Measurements from ENCODE around the gene SLC9A4. TPM values are rescaled to one million over a fixed set of nuclear protein-coding genes. Genes with fewer than 3 reads are reported as not detected.

SLC9A4 gene
- total and polyA plus RNA-seq, 2 of the 4 experiments (the other 2 are of a cell fraction), result not detected

DNA sequence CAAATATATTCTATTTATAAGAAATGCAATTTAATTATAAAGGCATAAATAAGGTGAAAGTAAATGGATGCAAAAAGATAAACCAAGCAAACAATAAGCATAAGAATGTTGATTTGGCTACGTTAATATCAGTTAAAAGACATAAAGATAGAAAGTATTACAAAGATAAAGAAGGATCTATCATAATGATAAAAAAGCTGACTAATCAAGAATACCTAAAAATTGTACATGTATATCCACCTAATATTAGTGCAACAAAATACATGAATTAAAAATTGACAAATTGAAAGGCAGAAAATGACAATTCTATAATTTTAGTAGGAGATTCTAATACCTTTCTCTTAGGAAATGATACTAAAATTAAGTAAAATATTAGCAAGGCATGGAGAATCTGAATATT lies 21.5 kb downstream of the SLC9A4 start:
- Histone ChIP-seq H3K27ac (ENCODE audit: insufficient read depth, low read length) (no peak overlapping the region), H2BK20ac (ENCODE audit: low read depth, low read length) (no peak overlapping the region), H2BK15ac (ENCODE audit: low read depth, low read length) (no peak overlapping the region), H3K27me3 (ENCODE audit: control insufficient read depth, insufficient read depth, low read length) (no peaks in the 10 kb centered on the region; the same call in none of the 2 replicates), H2AK5ac (ENCODE audit: low read depth, low read length) (no peak overlapping the region), H3K9me3 (ENCODE audit: control insufficient read depth, insufficient read depth, low read length) (no peaks in the 10 kb centered on the region), H3K9ac (ENCODE audit: low read depth, low read length) (no peak overlapping the region), H4K20me1 (ENCODE audit: insufficient read depth, low read length) (no peaks in the 10 kb centered on the region), H4K91ac (ENCODE audit: insufficient read depth, low read depth, low read length) (no peak overlapping the region), H3K4me1 (ENCODE audit: control insufficient read depth, insufficient read depth, low read length) (no peaks in the 10 kb centered on the region), H3K14ac (replicated peaks; ENCODE audit: low read depth, low read length) (no peak overlapping the region), H2BK120ac (ENCODE audit: low read depth, low read length) (no peak overlapping the region), H3K4ac (ENCODE audit: low read depth, low read length) (no peak overlapping the region), H4K8ac (ENCODE audit: low read depth in 2 of 2, low read length in 2 of 2) (no peak overlapping the region), H2AFZ (replicated peaks; ENCODE audit: low read length, poor library complexity) (no peak overlapping the region), H3K18ac (ENCODE audit: low read depth, low read length) (no peak overlapping the region), H3K4me2 (ENCODE audit: low read depth, low read length) (no peak overlapping the region), H3K23ac (ENCODE audit: low read depth, low read length) (no peak overlapping the region), H3K36me3 (ENCODE audit: control insufficient read depth, insufficient read depth, low read length) (no peaks in the 10 kb centered on the region), H2BK5ac (ENCODE audit: low read depth, low read length, poor library complexity, severe bottlenecking) (no peak overlapping the region), H2AK9ac (replicated peaks; ENCODE audit: low read depth, low read length, poor library complexity) (no peak overlapping the region), H3K56ac (ENCODE audit: extremely low read depth, insufficient read depth, low read length) (no peak overlapping the region), H4K5ac (ENCODE audit: low read depth, low read length) (no peak overlapping the region), H3K9me1 (ENCODE audit: insufficient read depth, low read length) (no peaks in the 10 kb centered on the region), H3K4me3 (ENCODE audit: insufficient read depth, low read depth, low read length) (no peak overlapping the region), H3K79me1 (ENCODE audit: low read depth in 1 of 2, low read length in 2 of 2) (no peaks in the 10 kb centered on the region)
- no peak for DNase-seq
- ChIA-PET POLR2A (ENCODE audit: unreplicated experiment) (no interaction called here), CTCF (no interaction called here)
- in situ Hi-C loops (cut with MboI; ENCODE audit: low sequenced_read_pairs) (no loop called here), intact Hi-C loops (cut with micrococcal nuclease) (no loop called here), dilution Hi-C loops (cut with HindIII; ENCODE audit: low sequenced_read_pairs, unreplicated experiment) (no loop called here)
- no peak for ATAC-seq (ENCODE audit: low read depth)
- WGBS, 2 experiments (ENCODE audit: extremely low coverage in 2 of 2, insufficient read length in 1 of 2), result no CpG with 5 or more reads among the region's 1 CpG
- no TSS peak for BruUV-seq (replicated peaks)
- TF ChIP-seq MXI1 (IDR thresholded peaks at IDR 0.05; ENCODE audit: borderline replicate concordance, low read depth, low read length) (no peak), POLR2A (IDR thresholded peaks at IDR 0.05; ENCODE audit: low read depth, low read length) (no peak), RAD21 (IDR thresholded peaks at IDR 0.05; ENCODE audit: low read length) (no peak), FOS (IDR thresholded peaks at IDR 0.05; ENCODE audit: low read depth, low read length) (no peak), MAFK (IDR thresholded peaks at IDR 0.05; ENCODE audit: low read depth, low read length) (peak; percentile 77), RCOR1 (IDR thresholded peaks at IDR 0.05; ENCODE audit: insufficient replicate concordance, low read length) (no peak)
- TF ChIP-seq, protein P1, sequence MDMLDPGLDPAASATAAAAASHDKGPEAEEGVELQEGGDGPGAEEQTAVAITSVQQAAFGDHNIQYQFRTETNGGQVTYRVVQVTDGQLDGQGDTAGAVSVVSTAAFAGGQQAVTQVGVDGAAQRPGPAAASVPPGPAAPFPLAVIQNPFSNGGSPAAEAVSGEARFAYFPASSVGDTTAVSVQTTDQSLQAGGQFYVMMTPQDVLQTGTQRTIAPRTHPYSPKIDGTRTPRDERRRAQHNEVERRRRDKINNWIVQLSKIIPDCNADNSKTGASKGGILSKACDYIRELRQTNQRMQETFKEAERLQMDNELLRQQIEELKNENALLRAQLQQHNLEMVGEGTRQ (IDR thresholded peaks at IDR 0.05; ENCODE audit: low read depth, low read length), result no peak
